ENCODE measurements around the gene NRM.
"Not testable (repeated sequence)": the region's sequence is repeated elsewhere in the genome, so short reads cannot be mapped to it uniquely, and the experiment has no call there.

The NRM gene

DNA sequence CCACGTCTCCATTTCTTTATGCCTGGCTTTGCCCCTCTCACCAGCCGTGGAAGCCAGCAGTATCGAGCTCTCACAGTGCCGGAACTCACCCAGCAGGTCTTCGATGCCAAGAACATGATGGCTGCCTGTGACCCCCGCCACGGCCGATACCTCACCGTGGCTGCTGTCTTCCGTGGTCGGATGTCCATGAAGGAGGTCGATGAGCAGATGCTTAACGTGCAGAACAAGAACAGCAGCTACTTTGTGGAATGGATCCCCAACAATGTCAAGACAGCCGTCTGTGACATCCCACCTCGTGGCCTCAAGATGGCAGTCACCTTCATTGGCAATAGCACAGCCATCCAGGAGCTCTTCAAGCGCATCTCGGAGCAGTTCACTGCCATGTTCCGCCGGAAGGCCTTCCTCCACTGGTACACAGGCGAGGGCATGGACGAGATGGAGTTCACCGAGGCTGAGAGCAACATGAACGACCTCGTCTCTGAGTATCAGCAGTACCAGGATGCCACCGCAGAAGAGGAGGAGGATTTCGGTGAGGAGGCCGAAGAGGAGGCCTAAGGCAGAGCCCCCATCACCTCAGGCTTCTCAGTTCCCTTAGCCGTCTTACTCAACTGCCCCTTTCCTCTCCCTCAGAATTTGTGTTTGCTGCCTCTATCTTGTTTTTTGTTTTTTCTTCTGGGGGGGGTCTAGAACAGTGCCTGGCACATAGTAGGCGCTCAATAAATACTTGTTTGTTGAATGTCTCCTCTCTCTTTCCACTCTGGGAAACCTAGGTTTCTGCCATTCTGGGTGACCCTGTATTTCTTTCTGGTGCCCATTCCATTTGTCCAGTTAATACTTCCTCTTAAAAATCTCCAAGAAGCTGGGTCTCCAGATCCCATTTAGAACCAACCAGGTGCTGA is 33.3 kb upstream of the NRM start:
- H3K4me1 ChIP-seq (ENCODE audit: control extremely low read depth in 1 of 4, control insufficient read depth in 4 of 4, insufficient read depth in 4 of 4, low read length in 3 of 4), result peaks cover 12 to 39% (median 34%) of the 10 kb centered on the region in 4 experiments
- peaks cover 8 to 57% (median 42%) of the 10 kb centered on the region in 4 experiments for H3K36me3 ChIP-seq (ENCODE audit: control insufficient read depth in 4 of 4, insufficient read depth in 4 of 4, low read length in 3 of 4)
- not testable (repeated sequence) for H3K9me3 ChIP-seq (ENCODE audit: control extremely low read depth in 1 of 5, control insufficient read depth in 4 of 5, insufficient read depth in 2 of 5, low read depth in 1 of 5, low read length in 4 of 5); H3K4me3 ChIP-seq (ENCODE audit: control insufficient read depth in 1 of 7, extremely low read depth in 1 of 7, insufficient read depth in 4 of 7, low read depth in 2 of 7, low read length in 6 of 7); H3K27me3 ChIP-seq (replicated peaks in 2 of 5; ENCODE audit: control insufficient read depth in 4 of 5, insufficient read depth in 5 of 5, low read length in 4 of 5); DNase-seq
- POLR2A ChIA-PET, result interaction anchor here (5.4 kb wide), 1 partner anchor 42 kb away, joined by 56 read pairs; no protein-coding TSS in a partner anchor
- CTCF ChIA-PET, result interaction anchor here (0.7 to 30.1 kb wide), 13 partner anchors 11 to 366 kb away, joined by 3 to 622 read pairs (median 8); partner anchors contain the start of genes DHX16 and NRM
- H3K27ac ChIP-seq (ENCODE audit: insufficient read depth in 1 of 2, low read depth in 1 of 2, low read length in 2 of 2, poor library complexity in 1 of 2, severe bottlenecking in 2 of 2), result peak overlapping the region in 1 of 2 experiments; percentile 43
- 94% methylated on average over 9 of the region's 29 CpGs for WGBS (ENCODE audit: insufficient coverage)

DNA sequence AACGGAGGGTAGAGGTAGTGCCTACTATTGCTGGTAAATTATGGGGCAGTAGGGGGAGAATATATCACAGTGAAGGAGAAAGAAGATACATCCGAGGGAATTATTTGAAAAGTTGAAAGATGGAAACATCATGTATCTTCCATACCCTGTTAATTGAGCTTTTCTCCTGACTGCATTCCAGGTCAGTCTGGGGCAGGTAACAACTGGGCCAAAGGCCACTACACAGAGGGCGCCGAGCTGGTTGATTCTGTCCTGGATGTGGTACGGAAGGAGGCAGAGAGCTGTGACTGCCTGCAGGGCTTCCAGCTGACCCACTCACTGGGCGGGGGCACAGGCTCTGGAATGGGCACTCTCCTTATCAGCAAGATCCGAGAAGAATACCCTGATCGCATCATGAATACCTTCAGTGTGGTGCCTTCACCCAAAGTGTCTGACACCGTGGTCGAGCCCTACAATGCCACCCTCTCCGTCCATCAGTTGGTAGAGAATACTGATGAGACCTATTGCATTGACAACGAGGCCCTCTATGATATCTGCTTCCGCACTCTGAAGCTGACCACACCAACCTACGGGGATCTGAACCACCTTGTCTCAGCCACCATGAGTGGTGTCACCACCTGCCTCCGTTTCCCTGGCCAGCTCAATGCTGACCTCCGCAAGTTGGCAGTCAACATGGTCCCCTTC is 32.5 kb upstream of the NRM start:
- H3K36me3 ChIP-seq (ENCODE audit: control insufficient read depth in 4 of 4, insufficient read depth in 4 of 4, low read length in 3 of 4), result peaks cover 8 to 56% (median 41%) of the 10 kb centered on the region in 4 experiments
- not testable (repeated sequence) for DNase-seq; H3K27me3 ChIP-seq (replicated peaks in 2 of 5; ENCODE audit: control insufficient read depth in 4 of 5, insufficient read depth in 5 of 5, low read length in 4 of 5); H3K9me3 ChIP-seq (ENCODE audit: control extremely low read depth in 1 of 5, control insufficient read depth in 4 of 5, insufficient read depth in 2 of 5, low read depth in 1 of 5, low read length in 4 of 5)
- ChIA-PET POLR2A (interaction anchor here (5.4 kb wide), 1 partner anchor 41 kb away, joined by 56 read pairs; no protein-coding TSS in a partner anchor), CTCF (interaction anchor here (0.9 to 30.1 kb wide), 19 partner anchors 8 to 367 kb away, joined by 3 to 622 read pairs (median 8); partner anchors contain the start of genes DHX16 and NRM)
- H3K4me3 ChIP-seq (ENCODE audit: control insufficient read depth in 1 of 7, extremely low read depth in 1 of 7, insufficient read depth in 4 of 7, low read depth in 2 of 7, low read length in 6 of 7), result peak overlapping the region in 1 of 7 experiments; percentile 99
- 90% methylated on average over 11 of the region's 16 CpGs for WGBS (ENCODE audit: insufficient coverage)
- H3K4me1 ChIP-seq (ENCODE audit: control extremely low read depth in 1 of 4, control insufficient read depth in 4 of 4, insufficient read depth in 4 of 4, low read length in 3 of 4), result peaks cover 12 to 47% (median 41%) of the 10 kb centered on the region in 4 experiments
- H3K27ac ChIP-seq (ENCODE audit: insufficient read depth in 1 of 2, low read depth in 1 of 2, low read length in 2 of 2, poor library complexity in 1 of 2, severe bottlenecking in 2 of 2), result peak overlapping the region in 1 of 2 experiments; percentile 43

DNA sequence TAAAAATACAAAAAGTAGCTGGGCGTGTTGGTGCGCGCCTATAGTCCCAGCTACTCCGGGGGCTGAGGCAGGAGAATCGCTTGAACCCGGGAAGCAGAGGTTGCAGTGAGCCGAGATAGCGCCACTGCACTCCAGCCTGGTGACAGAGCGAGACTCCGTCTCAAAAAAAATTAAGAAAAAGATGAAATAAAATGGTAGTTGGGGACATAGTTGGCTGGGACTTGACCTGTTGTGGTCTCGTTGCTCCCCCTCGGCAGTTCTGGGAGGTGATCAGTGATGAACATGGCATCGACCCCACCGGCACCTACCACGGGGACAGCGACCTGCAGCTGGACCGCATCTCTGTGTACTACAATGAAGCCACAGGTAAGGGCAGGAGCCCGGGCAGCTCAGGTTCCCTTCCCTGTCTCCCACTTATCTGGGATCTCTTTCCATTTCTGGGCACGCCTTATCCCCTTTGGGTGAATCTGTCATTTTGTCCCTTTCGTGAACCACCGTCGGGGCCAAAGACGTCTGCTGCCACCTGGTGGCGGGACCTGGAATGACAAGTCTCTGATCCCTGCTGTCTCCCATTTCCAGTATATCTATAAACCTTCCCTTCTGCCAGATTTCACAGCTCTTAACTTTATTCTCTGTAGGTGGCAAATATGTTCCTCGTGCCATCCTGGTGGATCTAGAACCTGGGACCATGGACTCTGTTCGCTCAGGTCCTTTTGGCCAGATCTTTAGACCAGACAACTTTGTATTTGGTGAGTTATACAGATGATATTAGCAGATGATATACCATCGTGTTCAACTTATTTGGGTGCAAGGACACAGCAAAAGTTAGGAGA is 31.7 kb upstream of the NRM start:
- peaks cover 8 to 48% (median 37%) of the 10 kb centered on the region in 4 experiments for H3K36me3 ChIP-seq (ENCODE audit: control insufficient read depth in 4 of 4, insufficient read depth in 4 of 4, low read length in 3 of 4)
- peaks cover 14 to 50% (median 42%) of the 10 kb centered on the region in 4 experiments for H3K4me1 ChIP-seq (ENCODE audit: control extremely low read depth in 1 of 4, control insufficient read depth in 4 of 4, insufficient read depth in 4 of 4, low read length in 3 of 4)
- H3K27ac ChIP-seq (ENCODE audit: insufficient read depth in 1 of 2, low read depth in 1 of 2, low read length in 2 of 2, poor library complexity in 1 of 2, severe bottlenecking in 2 of 2), result peak overlapping the region in 1 of 2 experiments; percentile 81
- H3K4me3 ChIP-seq (ENCODE audit: control insufficient read depth in 1 of 7, extremely low read depth in 1 of 7, insufficient read depth in 4 of 7, low read depth in 2 of 7, low read length in 6 of 7), result peak overlapping the region in 6 of 7 experiments; percentile 68 to 100 (median 84)
- CTCF ChIA-PET, result interaction anchor here (0.9 to 30.1 kb wide), 26 partner anchors 9 to 368 kb away, joined by 3 to 622 read pairs (median 6); partner anchors contain the start of genes DHX16, FLOT1, MRPS18B and NRM
- no peaks in the 10 kb centered on the region for H3K9me3 ChIP-seq (ENCODE audit: control extremely low read depth in 1 of 5, control insufficient read depth in 4 of 5, insufficient read depth in 2 of 5, low read depth in 1 of 5, low read length in 4 of 5)
- DNase-seq, result peak; percentile 72 to 87 (median 77)
- POLR2A ChIA-PET, result interaction anchor here (1.1 to 5.4 kb wide), 3 partner anchors 35 to 48 kb away, joined by 9 to 56 read pairs (median 13); no protein-coding TSS in a partner anchor
- WGBS (ENCODE audit: insufficient coverage), result 25% methylated on average over 27 of the region's 27 CpGs
- no peaks in the 10 kb centered on the region for H3K27me3 ChIP-seq (replicated peaks in 2 of 5; ENCODE audit: control insufficient read depth in 4 of 5, insufficient read depth in 5 of 5, low read length in 4 of 5)

DNA sequence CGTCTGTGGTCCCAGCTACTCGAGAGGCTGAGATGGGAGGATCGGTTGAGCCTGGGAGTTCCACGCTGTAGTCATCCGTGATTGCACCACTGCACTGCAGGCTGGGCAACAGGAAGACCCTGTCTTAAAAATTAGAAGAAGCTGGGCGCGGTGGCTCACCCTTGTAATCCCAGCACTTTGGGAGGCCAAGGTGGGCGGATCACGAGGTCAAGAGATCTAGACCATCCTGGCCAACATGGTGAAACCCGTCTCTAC is 31.2 kb upstream of the NRM start:
- H3K4me1 ChIP-seq (ENCODE audit: control extremely low read depth in 1 of 4, control insufficient read depth in 4 of 4, insufficient read depth in 4 of 4, low read length in 3 of 4), result peaks cover 14 to 50% (median 42%) of the 10 kb centered on the region in 4 experiments
- not testable (repeated sequence) for H3K9me3 ChIP-seq (ENCODE audit: control extremely low read depth in 1 of 5, control insufficient read depth in 4 of 5, insufficient read depth in 2 of 5, low read depth in 1 of 5, low read length in 4 of 5); H3K27me3 ChIP-seq (replicated peaks in 2 of 5; ENCODE audit: control insufficient read depth in 4 of 5, insufficient read depth in 5 of 5, low read length in 4 of 5)
- POLR2A ChIA-PET, result interaction anchor here (0.6 to 5.4 kb wide), 7 partner anchors 10 to 106 kb away, joined by 3 to 56 read pairs (median 4); no protein-coding TSS in a partner anchor
- 21% methylated on average over 9 of the region's 10 CpGs for WGBS (ENCODE audit: insufficient coverage)
- peak overlapping the region; percentile 52 to 100 (median 77) for H3K4me3 ChIP-seq (ENCODE audit: control insufficient read depth in 1 of 7, extremely low read depth in 1 of 7, insufficient read depth in 4 of 7, low read depth in 2 of 7, low read length in 6 of 7)
- peak in 2 of 3 donors; percentile 22 to 42 for DNase-seq
- peaks cover 8 to 45% (median 35%) of the 10 kb centered on the region in 4 experiments for H3K36me3 ChIP-seq (ENCODE audit: control insufficient read depth in 4 of 4, insufficient read depth in 4 of 4, low read length in 3 of 4)
- CTCF ChIA-PET, result interaction anchor here (1.1 to 30.1 kb wide), 22 partner anchors 9 to 368 kb away, joined by 3 to 622 read pairs (median 6); partner anchors contain the start of genes DHX16, FLOT1, MRPS18B and NRM
- H3K27ac ChIP-seq (ENCODE audit: insufficient read depth in 1 of 2, low read depth in 1 of 2, low read length in 2 of 2, poor library complexity in 1 of 2, severe bottlenecking in 2 of 2), result peak overlapping the region in 1 of 2 experiments; percentile 81

DNA sequence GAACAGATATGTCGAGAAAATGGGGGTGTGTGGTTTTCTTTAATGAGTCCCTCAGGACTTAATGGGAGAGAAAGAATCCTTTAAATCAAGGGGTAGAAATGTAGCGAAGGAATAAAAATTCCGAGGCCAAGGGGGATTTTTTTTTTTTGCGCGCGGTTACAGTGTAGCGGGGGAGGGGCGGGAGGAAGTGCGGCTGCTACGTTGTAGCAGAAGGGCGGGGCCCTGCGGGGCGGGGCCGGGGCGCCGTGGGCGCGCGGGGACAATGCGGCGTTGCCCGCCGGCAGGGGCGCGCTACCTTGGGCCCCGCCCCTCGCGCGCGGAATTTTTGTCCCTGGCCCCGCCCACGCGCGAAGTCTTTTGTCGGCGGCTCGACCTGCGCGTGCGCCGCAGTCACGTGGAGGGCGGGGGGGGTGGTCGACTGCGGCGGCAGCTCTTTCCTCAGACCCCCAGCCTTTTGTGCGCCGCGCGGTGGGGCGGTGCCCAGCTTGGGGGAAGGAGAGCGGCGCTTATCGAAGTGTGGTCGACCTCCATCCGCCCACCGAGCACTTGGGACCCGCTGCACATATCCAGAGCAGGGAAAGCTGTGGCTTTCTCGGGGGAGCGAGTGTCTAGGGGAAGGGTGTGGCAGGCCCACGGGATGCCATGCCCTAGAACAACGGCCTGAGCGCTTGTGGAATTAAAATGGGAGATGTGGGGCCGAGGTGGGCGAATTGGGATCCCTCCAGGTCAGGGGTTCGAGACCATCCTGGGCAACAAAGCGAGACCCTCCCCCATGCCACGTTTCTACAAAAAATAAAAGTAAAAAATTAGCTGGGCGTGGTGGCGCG is 30.6 kb upstream of the NRM start:
- Histone ChIP-seq H3K27ac (ENCODE audit: insufficient read depth in 1 of 2, low read depth in 1 of 2, low read length in 2 of 2, poor library complexity in 1 of 2, severe bottlenecking in 2 of 2) (peak overlapping the region; percentile 79 to 93), H3K4me1 (ENCODE audit: control extremely low read depth in 1 of 4, control insufficient read depth in 4 of 4, insufficient read depth in 4 of 4, low read length in 3 of 4) (peaks cover 18 to 55% (median 47%) of the 10 kb centered on the region in 4 experiments), H3K27me3 (replicated peaks in 2 of 5; ENCODE audit: control insufficient read depth in 4 of 5, insufficient read depth in 5 of 5, low read length in 4 of 5) (no peaks in the 10 kb centered on the region), H3K36me3 (ENCODE audit: control insufficient read depth in 4 of 4, insufficient read depth in 4 of 4, low read length in 3 of 4) (peaks cover 8 to 44% (median 32%) of the 10 kb centered on the region in 4 experiments), H3K9me3 (ENCODE audit: control extremely low read depth in 1 of 5, control insufficient read depth in 4 of 5, insufficient read depth in 2 of 5, low read depth in 1 of 5, low read length in 4 of 5) (no peaks in the 10 kb centered on the region), H3K4me3 (ENCODE audit: control insufficient read depth in 1 of 7, extremely low read depth in 1 of 7, insufficient read depth in 4 of 7, low read depth in 2 of 7, low read length in 6 of 7) (peak overlapping the region; percentile 52 to 100 (median 99))
- peak; percentile 91 to 97 (median 95) for DNase-seq
- POLR2A ChIA-PET, result interaction anchor here (0.6 to 5.4 kb wide), 9 partner anchors 10 to 165 kb away, joined by 3 to 56 read pairs (median 3); partner anchors contain the start of genes GNL1 and PRR3
- CTCF ChIA-PET, result interaction anchor here (0.9 to 30.1 kb wide), 17 partner anchors 9 to 238 kb away, joined by 3 to 622 read pairs (median 7); partner anchors contain the start of genes DHX16, FLOT1, MRPS18B and NRM
- 1% methylated on average over 68 of the region's 71 CpGs for WGBS (ENCODE audit: insufficient coverage)
